GM19193 (cell line): ENCODE results near the gene MDGA2.

Experiments
- POLR2A ChIP-seq: IDR thresholded peaks from 4 replicates; pipeline ENCODE4 v1.6.1; 2011; ENCODE audit not compliant: insufficient read depth, insufficient read length; ENCODE audit errors: extremely low read depth

MDGA2 gene

DNA sequence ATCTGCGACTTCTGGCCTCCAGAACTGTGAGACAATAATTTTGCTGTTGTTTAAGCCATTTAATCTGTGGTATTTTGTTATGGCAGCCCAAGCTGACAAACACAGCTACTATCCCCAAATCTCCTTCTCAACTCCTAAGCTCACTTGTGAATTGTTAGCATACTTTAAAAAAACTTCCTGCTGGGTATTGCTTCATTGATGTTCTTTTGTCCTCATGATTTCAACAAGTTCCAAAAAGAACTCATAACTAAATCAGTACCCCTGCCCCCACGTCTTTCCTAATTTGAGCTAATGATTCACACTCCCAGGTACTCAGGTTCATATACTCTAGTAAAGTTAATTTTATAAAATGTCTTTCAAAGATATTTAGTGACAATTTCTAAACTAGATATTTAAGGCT, 125.5 kb downstream of the MDGA2 start:
- no peak for TF ChIP-seq POLR2A

DNA sequence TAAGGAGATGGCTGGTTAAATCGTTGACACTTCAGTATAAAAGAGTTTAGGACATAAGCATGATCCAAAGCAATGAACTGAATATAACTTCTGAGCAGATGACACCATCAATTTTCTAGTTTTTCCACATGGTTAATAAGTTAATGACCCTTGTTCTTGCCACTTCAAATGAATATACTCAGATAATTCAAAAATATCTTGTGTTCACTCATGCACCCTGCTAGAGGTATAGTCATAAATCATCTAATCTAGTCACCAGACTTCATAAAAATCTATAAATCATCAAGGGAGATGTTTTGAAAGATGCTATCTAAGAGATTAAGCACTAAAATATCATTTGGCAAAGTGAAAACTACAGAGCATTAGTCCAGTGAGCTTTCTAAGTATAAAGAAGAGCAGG, 131.9 kb downstream of the MDGA2 start:
- no peak for TF ChIP-seq POLR2A

DNA sequence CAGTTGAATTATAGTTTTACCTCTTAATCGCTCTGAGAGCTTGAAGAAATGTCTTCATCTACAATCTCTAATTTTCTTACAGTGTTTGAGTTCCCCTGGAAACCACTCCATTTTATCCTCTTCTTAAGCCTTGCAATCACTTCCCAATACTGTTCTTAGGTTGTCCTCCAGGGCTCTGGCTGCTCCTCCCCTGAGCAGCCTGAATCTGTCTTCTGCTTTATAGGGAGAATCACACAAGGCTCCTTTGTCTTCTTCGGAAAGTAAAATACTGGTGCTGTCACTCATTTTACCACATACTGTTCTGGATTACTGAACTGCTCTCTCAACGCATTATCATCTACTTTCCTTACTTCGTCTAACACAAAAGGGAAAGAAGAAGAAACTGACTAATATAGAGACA, 133.7 kb downstream of the MDGA2 start:
- no peak for TF ChIP-seq POLR2A

DNA sequence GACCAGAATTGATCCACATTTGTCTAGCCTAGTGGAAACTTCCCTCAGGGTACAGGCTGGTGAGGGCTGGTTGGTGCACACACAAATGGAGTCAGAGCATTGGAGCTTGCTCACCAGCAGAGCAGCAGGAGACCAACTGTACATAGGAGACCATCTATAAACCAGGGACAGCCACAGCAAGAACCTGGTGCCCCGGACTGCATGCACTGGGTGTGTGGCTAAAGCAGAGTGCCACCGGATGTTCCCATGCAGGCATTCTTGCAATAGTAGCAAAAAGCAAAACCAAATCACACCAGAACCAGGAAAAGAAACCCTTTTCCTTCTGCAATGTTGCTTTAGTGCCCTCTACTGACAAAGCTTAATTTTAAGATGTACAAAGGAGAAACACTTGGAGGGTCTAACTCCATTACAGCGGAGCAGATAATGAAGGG, 136.4 kb downstream of the MDGA2 start:
- no peak for TF ChIP-seq POLR2A

DNA sequence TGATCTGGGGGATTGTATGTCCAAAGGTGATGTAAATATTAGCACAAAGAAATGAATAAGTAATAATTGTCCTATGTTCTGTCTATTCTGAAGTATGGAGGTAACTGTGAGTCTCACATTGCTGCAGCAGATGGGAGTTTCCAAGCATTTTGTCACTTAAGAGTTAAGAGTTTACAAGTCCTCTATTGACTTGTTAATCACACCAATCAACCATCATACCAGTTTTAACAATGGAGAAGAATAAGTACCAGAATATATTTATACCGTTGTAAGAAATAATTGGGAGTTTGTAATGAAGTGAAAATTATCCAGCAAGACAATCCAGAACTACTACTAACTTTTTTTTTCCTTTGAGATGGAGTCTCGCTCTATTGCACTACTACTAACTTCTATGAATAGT, 139.1 kb downstream of the MDGA2 start:
- no peak for TF ChIP-seq POLR2A

DNA sequence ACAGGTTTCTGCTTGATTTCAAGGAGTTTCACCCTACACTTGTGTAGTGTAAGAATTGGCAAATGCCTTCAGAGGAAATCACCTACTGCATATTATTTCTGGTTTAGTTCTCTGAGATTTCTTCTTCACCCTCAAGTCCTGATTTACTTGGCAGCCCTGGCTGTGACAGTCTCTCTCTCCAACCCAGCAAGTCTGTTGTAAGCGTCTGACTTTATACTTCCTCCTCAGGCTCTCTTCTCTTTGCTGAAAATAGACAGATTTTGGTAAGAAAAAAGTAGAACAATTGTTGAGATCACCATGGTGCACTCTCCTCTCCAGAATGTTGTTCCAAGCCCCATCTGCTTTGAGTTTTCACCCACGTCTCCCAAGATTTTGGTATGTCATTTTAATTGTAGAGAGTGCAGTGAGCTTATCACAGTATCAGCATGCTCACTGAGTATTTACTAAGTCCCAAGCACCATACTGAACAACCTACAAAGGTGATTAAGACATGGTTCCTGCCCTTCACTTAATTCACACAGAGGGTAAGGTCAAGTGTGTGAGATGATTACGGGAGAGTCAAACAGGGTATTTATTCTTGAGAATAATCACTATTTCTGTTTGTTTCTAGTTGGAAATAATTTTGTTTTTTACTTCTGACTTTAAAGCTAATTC, 148.7 kb downstream of the MDGA2 start:
- no peak for TF ChIP-seq POLR2A

DNA sequence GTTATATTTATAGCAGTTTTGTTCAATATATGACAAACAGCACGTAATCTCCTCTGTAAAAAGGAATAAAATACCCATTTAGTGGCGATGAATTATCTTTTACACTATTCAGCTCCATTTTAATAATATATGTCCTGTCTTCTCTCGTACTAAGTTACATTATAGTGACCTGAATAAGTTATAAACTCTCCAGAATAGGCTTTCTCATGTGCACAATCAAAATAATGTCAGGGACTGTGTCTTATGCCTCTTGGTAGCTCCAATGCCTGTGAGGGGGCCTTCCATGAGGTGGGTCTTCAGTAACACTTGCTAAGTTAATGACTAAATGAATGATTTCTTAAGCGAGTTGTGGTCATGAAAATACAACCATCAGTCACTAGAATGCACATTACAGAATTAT, 150.9 kb downstream of the MDGA2 start:
- TF ChIP-seq POLR2A, result no peak

DNA sequence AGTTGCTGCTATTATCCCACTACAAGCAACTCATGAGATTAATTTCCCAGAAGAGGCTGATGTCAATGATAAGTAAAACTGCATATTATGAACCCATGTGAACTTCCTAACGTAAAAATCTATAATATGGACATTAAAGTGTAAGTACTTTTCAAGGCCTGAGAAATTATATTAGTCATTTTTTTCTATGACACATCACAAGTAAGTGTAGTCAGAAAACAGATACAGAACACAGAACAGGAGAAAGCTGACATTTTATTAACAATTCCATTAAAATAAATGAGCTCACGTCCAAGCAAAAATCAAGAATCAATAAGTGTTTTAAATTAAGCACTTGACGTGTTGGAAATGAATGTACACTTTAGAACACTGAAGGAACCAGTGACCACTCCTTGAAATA, 155.0 kb downstream of the MDGA2 start:
- TF ChIP-seq POLR2A, result no peak

DNA sequence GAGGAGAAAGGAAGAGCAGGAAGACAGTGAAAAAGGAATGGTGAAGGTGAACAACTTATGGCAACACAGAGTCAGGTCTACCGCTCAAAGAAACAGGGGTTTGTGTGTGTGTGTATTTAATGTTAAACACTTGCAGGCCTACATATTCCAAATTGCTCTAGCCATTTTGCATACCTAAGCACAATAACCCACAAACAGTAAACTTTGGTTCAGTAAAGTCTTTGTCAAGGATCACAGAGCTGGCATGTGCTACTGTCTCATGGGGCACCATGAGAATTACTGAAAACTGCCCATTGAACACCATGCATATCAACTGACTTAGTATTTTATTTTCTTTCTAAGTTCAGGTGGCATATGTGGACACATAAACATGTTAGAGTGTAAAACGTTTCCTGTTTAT, 163.6 kb downstream of the MDGA2 start:
- no peak for TF ChIP-seq POLR2A

DNA sequence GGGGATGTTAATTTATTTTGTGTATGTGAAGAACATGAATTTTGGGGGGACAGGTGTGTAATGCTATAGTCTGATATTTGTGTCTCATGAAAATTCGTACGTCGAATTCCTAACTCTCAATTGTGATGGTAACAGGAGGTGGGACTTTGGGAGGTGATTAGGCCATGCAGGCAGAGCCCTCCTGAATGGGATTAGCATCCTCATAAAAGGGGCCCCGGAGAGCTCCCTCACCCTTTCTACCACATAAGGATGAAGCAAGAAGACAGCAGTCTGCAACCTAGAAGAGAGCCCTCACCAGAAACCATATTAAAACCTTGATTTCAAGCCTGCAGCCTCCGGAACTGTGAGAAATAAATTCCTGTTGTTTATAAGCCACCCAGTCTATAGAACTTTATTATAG, 165.4 kb downstream of the MDGA2 start:
- TF ChIP-seq POLR2A, result no peak

DNA sequence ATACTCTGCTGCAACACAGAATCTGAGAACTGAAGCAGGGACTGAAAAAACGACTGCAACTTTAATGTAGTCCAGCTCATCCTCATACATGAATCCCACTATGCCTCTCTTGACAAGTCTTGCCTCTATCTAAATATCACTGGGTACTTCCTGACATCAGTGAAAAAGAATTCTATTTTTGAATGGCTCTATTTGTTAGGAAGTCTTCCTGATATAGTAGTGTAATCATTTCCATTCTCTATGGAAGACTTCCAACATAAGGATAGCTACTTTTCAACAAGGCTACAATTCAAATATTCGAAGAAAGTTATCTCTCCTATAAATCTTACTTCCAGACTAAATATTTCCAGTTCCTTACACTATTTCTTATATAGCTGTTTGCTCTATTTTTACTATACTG, 167.5 kb downstream of the MDGA2 start:
- TF ChIP-seq POLR2A, result no peak

DNA sequence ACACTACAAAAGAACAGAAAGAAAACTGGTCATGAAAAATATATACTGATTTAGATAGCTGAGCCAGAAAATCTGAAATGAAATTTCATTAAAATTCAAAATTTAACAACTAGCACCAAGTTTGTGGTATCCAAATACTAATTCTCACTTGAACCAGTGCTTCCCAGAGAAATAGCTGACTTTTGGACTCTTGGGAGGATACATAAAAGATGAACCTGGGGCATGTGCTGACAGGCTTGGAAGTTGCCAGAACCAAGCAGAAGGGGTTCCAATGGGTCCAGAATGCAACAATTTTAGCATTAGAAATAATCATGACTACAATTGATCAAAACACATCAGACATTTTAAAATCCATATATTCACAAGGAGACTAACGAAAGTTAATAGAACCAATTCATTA, 175.0 kb downstream of the MDGA2 start:
- no peak for TF ChIP-seq POLR2A

DNA sequence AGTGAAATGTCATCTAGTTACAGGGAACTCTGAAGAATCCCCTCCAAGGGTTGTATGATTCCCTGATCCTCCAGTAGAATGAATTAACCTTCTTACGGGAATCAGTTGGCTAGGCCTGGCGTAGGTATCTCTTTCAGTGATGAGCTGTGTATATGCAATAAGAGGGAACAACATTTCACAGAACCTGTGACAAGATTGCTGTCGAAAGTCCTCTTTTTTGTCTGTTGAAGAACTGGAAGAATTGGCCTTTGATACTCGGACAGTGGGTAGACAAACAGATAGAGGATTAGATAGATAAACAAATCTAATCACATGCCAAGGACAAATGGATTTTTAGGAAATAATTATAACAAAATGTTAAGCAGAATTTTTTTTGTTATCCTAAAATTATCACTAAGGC, 184.6 kb downstream of the MDGA2 start:
- no peak for TF ChIP-seq POLR2A

DNA sequence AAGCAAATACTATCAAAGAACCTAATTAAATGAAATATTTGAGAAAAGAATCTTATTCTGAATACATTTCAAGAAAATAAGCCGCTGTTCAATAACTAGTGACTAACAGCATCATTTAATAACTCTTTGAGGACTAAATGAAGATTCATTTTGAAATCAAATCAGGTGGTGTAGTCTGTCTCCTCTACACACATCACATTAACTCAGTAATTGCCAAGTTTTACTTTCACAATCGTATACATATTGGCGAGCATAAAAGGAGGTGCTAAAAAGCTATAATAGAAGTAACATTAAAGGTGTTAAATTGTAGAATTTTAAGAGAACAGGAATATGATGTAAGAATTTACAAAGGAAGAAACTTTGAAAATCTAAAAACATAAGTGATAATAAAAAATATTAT, 185.1 kb downstream of the MDGA2 start:
- TF ChIP-seq POLR2A, result no peak

DNA sequence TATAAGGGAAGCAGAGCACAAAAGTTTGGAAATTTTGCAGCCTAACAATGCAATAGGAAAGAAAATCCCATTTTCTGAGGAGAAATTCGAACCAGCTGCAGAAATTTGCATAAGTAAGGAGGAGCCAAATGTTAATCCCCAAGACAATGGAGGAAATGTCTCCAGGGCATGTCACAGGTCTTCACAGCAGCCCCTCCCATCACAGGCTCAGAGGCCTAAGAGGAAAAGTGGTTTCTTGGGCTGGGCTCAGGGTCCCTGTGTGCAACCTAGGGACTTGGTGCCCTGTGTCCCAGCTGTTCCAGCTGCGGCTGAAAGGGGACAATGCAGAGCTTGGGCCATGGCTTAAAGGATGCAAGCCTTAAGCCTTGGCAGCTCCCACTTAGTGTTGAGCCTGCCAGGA, 190.0 kb downstream of the MDGA2 start:
- no peak for TF ChIP-seq POLR2A

DNA sequence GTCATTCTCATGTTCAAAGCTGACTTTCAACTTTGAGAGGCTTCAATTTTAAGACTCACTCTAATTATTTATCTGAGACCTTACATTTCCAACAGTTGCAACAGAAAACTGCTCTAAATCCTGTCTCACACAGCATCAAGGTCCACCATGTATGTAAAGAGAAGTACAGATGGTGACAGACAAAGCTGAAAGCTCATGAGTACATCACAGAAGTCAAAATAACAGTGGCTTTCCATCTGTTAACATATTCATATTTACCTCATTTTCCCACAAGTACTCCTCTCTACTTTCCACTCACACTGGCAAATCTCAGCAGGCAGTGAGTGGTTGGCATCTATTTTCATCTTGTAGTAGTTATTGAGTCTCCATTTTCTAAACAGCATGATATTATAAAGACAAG, 192.0 kb downstream of the MDGA2 start:
- no peak for TF ChIP-seq POLR2A

DNA sequence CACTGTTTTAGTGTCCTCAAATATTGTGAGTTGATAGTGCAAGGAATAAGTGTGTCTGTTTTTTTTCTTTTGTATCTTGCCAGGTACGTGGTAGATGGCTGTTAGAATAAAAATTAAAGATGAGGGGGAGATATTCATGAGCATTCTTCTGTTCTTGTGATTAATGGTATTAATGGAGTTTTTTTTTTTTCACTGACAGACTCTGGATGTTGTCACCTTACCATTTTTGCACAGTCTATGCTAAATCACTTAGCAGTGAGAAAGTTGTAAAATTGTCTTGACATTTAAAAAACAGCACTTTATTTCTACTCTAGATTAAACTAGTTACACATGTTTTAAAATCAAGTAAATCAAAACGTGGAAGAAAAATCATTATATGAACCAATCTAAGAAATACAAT, 204.3 kb downstream of the MDGA2 start:
- TF ChIP-seq POLR2A, result no peak

DNA sequence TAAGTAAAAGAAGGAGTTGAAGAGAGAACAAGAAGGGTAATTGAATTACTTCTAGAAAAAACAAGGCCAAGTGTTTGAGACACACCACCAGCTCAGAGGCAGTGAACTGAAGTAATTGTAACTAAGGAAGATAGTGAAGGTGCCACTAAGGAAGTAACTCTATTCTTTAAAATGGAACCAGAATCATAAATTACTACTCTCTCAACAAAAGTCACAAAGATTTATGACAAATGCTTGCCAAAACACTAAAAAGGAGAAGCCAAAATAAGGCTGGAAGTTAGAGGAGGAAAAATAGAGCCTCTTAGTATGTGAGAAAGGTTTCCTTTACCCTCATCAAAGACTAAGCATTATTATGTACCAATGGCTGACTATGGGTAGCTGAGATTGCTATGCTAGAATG, 208.5 kb downstream of the MDGA2 start:
- no peak for TF ChIP-seq POLR2A

DNA sequence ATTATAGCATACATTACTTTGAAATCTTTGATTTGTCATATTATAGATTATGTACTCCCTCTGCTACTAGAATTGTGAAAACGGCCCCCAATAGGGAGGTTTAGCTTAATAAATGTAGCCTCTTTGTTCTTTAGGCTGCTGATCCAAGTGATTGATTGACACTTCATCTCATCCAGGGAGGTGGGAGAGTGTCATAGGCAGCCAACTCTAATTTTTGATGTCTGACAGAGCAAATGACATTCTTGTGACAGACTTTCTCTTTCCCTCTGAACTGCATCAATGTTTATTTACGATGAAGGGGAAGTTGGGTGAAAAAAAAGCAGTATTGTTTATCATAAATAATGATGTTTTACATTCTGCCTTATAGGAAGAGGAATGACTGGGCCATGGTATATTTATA, 221.4 kb downstream of the MDGA2 start:
- TF ChIP-seq POLR2A, result no peak

DNA sequence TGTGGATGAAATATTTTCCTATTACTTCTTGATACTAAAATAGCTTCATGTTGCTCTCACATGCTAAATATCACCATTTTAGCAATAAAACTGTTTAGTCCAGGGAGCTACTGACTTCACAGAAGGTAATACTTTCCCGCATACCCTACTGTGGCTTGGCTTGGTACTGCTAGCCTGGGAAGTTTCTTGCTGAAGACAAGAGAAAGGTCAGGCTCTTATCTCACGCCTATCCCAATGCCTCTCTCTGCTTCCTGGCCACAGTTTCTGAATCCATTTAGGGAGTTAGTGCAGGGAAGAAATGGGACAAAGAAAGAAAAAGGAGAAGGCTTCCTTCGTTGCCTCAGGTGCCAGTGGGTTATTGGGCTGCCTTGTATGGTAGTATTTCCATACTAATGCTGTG, 228.3 kb downstream of the MDGA2 start:
- no peak for TF ChIP-seq POLR2A
